ENCODE measurements around the gene CSNK2B. TPM values are rescaled to one million over a fixed set of nuclear protein-coding genes. Genes with fewer than 3 reads are reported as not detected.

Gene CSNK2B
- total RNA-seq, 1 donor from 2014 or later: 126 TPM

- Histone ChIP-seq H3K9me3 (ENCODE audit: low read depth) (no peaks in the 10 kb centered on the region), H3K27ac (no peak within 1 kb of the TSS), H3K9ac (no peak within 1 kb of the TSS), H3K36me3 (no peaks in the 10 kb centered on the region), H3K4me3 (no peak within 1 kb of the TSS), H3F3A (ENCODE audit: low read depth) (peaks cover 10% of the 10 kb centered on the region), H3K4me1 (no peaks in the 10 kb centered on the region), H3K4me2 (no peak within 1 kb of the TSS), H3K27me3 (no peaks in the 10 kb centered on the region), H3K79me2 (ENCODE audit: low read depth) (peaks cover 33% of the 10 kb centered on the region), H2AFZ (replicated peaks) (no peak within 1 kb of the TSS), H4K20me1 (ENCODE audit: low read depth) (no peaks in the 10 kb centered on the region)
- H3K9me3 Mint-ChIP-seq: no peaks in the 10 kb centered on the region
- H3K4me1 Mint-ChIP-seq: peaks cover 10% of the 10 kb centered on the region
- H3K36me3 Mint-ChIP-seq: peaks cover 23% of the 10 kb centered on the region
- no peak within 1 kb of the TSS for H3K27ac Mint-ChIP-seq
- no peak for TF ChIP-seq EZH2 (IDR thresholded peaks at IDR 0.05)
- TF ChIP-seq, protein P1, sequence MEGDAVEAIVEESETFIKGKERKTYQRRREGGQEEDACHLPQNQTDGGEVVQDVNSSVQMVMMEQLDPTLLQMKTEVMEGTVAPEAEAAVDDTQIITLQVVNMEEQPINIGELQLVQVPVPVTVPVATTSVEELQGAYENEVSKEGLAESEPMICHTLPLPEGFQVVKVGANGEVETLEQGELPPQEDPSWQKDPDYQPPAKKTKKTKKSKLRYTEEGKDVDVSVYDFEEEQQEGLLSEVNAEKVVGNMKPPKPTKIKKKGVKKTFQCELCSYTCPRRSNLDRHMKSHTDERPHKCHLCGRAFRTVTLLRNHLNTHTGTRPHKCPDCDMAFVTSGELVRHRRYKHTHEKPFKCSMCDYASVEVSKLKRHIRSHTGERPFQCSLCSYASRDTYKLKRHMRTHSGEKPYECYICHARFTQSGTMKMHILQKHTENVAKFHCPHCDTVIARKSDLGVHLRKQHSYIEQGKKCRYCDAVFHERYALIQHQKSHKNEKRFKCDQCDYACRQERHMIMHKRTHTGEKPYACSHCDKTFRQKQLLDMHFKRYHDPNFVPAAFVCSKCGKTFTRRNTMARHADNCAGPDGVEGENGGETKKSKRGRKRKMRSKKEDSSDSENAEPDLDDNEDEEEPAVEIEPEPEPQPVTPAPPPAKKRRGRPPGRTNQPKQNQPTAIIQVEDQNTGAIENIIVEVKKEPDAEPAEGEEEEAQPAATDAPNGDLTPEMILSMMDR (IDR thresholded peaks at IDR 0.05): no peak
- DNase-seq (ENCODE audit: low spot score): no peak
- peaks cover under 1% of the 10 kb centered on the region for H3K27me3 Mint-ChIP-seq (ENCODE audit: insufficient read depth, low read depth)
- no peak within 1 kb of the TSS for H3K4me3 Mint-ChIP-seq
Measured at GRCh38 chr6:31669676-31670075, 3.8 kb downstream of the CSNK2B start, which contains the start of gene LY6G5B. Gene LY6G5B (plus strand): TSS chr6:31669976. CDS start chr6:31670951, 975 bp downstream.

- H3K27me3 Mint-ChIP-seq (ENCODE audit: insufficient read depth, low read depth): peaks cover 8% of the 10 kb centered on the region
- TF ChIP-seq EZH2 (IDR thresholded peaks at IDR 0.05): no peak
- TF ChIP-seq, protein P1 (IDR thresholded peaks at IDR 0.05): no peak
- TF ChIP-seq EZH2phosphoT487 (IDR thresholded peaks at IDR 0.05): no peak
- H3K36me3 Mint-ChIP-seq: peaks cover 7% of the 10 kb centered on the region
- Histone ChIP-seq H3K9ac (no peak overlapping the region), H2AFZ (replicated peaks) (no peak overlapping the region), H3K9me3 (ENCODE audit: low read depth) (no peaks in the 10 kb centered on the region), H3K79me2 (ENCODE audit: low read depth) (no peaks in the 10 kb centered on the region), H3K36me3 (no peaks in the 10 kb centered on the region), H3K4me3 (no peak overlapping the region), H3F3A (ENCODE audit: low read depth) (peaks cover 6% of the 10 kb centered on the region), H3K27ac (no peak overlapping the region), H3K4me2 (no peak overlapping the region), H3K4me1 (peaks cover under 1% of the 10 kb centered on the region), H3K27me3 (peaks cover 7% of the 10 kb centered on the region), H4K20me1 (ENCODE audit: low read depth) (no peaks in the 10 kb centered on the region)
- DNase-seq (ENCODE audit: low spot score): no peak
- H3K9me3 Mint-ChIP-seq: no peaks in the 10 kb centered on the region
- no peak overlapping the region for H3K27ac Mint-ChIP-seq
- peaks cover 9% of the 10 kb centered on the region for H3K4me1 Mint-ChIP-seq
- no peak overlapping the region for H3K4me3 Mint-ChIP-seq
Measured at GRCh38 chr6:31676322-31676903, 10.5 kb downstream of the CSNK2B start.

DNA sequence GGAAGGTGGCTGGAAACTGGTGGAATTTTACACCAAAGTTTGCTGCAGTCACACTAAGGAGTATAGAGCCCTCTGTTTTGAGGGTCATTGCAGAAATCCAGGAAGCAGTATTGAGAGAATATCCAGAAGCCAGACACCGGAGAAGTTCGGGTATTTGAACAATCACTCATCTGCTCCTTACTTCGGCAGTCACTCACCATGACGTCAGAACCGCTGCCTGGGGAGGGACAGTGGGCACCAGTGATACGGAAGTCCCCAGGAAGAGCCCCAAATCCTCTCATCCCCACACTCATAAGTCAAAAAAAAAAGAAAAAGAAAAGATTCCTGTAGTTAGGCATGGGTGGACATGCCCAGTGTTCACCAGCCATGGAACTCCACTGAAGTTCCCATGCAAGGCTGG, 11.0 kb downstream of the CSNK2B start:
- no peak overlapping the region for H3K27ac Mint-ChIP-seq
- Histone ChIP-seq H3K27ac (no peak overlapping the region), H3K4me1 (peaks cover 4% of the 10 kb centered on the region), H3K79me2 (ENCODE audit: low read depth) (no peaks in the 10 kb centered on the region), H3K27me3 (peaks cover 12% of the 10 kb centered on the region), H2AFZ (replicated peaks) (no peak overlapping the region), H3K9ac (no peak overlapping the region), H3K9me3 (ENCODE audit: low read depth) (no peaks in the 10 kb centered on the region), H3F3A (ENCODE audit: low read depth) (peaks cover 11% of the 10 kb centered on the region), H3K36me3 (no peaks in the 10 kb centered on the region), H4K20me1 (ENCODE audit: low read depth) (no peaks in the 10 kb centered on the region), H3K4me2 (no peak overlapping the region), H3K4me3 (no peak overlapping the region)
- no peak for DNase-seq (ENCODE audit: low spot score)
- peaks cover 12% of the 10 kb centered on the region for H3K27me3 Mint-ChIP-seq (ENCODE audit: insufficient read depth, low read depth)
- H3K9me3 Mint-ChIP-seq: no peaks in the 10 kb centered on the region
- no peak for TF ChIP-seq EZH2 (IDR thresholded peaks at IDR 0.05)
- TF ChIP-seq EZH2phosphoT487 (IDR thresholded peaks at IDR 0.05): no peak
- TF ChIP-seq, protein P1 (IDR thresholded peaks at IDR 0.05): no peak
- peaks cover 14% of the 10 kb centered on the region for H3K4me1 Mint-ChIP-seq
- peaks cover 9% of the 10 kb centered on the region for H3K36me3 Mint-ChIP-seq
- H3K4me3 Mint-ChIP-seq: no peak overlapping the region
